Tibial nerve (tissue), 4 donors: ENCODE results near the gene LYPLAL1. TPM values are rescaled to one million over a fixed set of nuclear protein-coding genes. Genes with fewer than 3 reads are reported as not detected.
"Not testable (repeated sequence)": the region's sequence is repeated elsewhere in the genome, so short reads cannot be mapped to it uniquely, and the experiment has no call there.

ENCODE experiments used
- DNase-seq, 2 donors: peaks; one replicate each; pipeline ENCODE4 v3.0.0-alpha.2; 2019; ENCODE audit warnings: low spot score in 2 of 2
- H3K27ac ChIP-seq, 4 donors: fragments of 200-600 bp; sonication (generic) in 3 of 4; one replicate each; pipeline ENCODE4 v1.5.1; 2017 to 2019; ENCODE audit warnings: mild to moderate bottlenecking in 1 of 4
- H3K27me3 ChIP-seq, 2 donors: fragments of 200-600 bp; sonication (generic) in 1 of 2; one replicate each; pipeline versions ENCODE4 v1.5.1 to v1.6.0; 2017 to 2019
- H3K36me3 ChIP-seq, 3 donors: fragments of 200-600 bp; sonication (generic); one replicate each; pipeline ENCODE4 v1.5.1; 2018 to 2019
- H3K4me1 ChIP-seq, 4 donors: fragments of 200-600 bp; sonication (generic) in 3 of 4; one replicate each; pipeline ENCODE4 v1.5.1; 2017 to 2019
- H3K4me3 ChIP-seq, 4 donors: fragments of 200-600 bp; sonication (generic) in 3 of 4; one replicate each; pipeline ENCODE4 v1.5.1; 2017 to 2019; ENCODE audit warnings: mild to moderate bottlenecking in 1 of 4, moderate library complexity in 1 of 4
- H3K9me3 ChIP-seq, 4 donors: fragments of 200-600 bp; sonication (generic) in 3 of 4; one replicate each; pipeline ENCODE4 v1.5.1; 2017 to 2019
- EP300 ChIP-seq, 2 donors: sonication (generic); formaldehyde crosslinking; IDR thresholded peaks; one replicate each; pipeline ENCODE4 v1.6.1; 2017; ENCODE audit warnings: antibody characterized with exemption in 2 of 2, mild to moderate bottlenecking in 1 of 2
- POLR2A ChIP-seq, 2 donors: fragments of 450-650 bp; IDR thresholded peaks; one replicate each; pipeline ENCODE4 v1.6.1; 2017; ENCODE audit warnings: antibody characterized with exemption in 2 of 2, mild to moderate bottlenecking in 2 of 2, moderate library complexity in 2 of 2
- WGBS, 2 donors: methylation state at CpG; one replicate each; pipeline ENCODE4 v1.1.5; 2018; 5-methylcytosine and 5-hydroxymethylcytosine counted together
- total RNA-seq, 4 donors: library from RNA; depleted of rRNA; stranded (reverse); fragments of >200 nt; gene quantifications; one replicate each; pipeline ENCODE4 v1.1.0, GENCODE V29; 2016
- TF ChIP-seq, protein P1 (sequence below), 5 experiments: fragments of 200-600 bp in 3 of 5; fragments of 450-650 bp in 2 of 5; sonication (generic) in 3 of 5; IDR thresholded peaks; one replicate each; pipeline ENCODE4 v1.5.1; 2016 to 2019; ENCODE audit warnings: antibody characterized with exemption in 5 of 5, mild to moderate bottlenecking in 3 of 5, moderate library complexity in 2 of 5

The LYPLAL1 gene
- total RNA-seq, 4 donors from 2014 or later, result 19.2 to 52.2 (median 22.1) TPM

DNA sequence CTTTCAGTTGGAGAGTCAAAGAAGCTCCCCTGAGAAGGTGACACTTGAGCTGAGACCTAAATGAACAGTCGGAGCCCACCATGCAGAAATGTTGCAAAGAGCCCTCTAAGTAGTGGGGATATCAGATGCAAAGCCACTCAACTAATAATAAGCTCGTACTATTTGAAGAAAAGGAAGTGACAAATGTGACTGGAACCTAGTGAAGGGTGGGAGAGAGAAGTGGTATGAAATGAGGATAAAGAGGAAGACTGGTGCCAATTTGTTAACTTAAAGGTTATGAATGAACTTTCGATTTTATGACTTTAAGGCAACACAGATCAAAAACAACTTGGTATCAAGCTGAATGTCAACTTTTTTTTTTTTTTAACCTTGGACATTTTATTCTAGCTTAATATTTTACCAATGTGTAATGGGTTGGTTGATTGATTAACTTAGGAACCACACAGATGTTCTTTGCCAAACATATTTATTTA is 14.7 kb downstream of the LYPLAL1 start:
- TF ChIP-seq POLR2A (IDR thresholded peaks at IDR 0.05) (no peak), EP300 (IDR thresholded peaks at IDR 0.05) (no peak)
- TF ChIP-seq, protein P1, sequence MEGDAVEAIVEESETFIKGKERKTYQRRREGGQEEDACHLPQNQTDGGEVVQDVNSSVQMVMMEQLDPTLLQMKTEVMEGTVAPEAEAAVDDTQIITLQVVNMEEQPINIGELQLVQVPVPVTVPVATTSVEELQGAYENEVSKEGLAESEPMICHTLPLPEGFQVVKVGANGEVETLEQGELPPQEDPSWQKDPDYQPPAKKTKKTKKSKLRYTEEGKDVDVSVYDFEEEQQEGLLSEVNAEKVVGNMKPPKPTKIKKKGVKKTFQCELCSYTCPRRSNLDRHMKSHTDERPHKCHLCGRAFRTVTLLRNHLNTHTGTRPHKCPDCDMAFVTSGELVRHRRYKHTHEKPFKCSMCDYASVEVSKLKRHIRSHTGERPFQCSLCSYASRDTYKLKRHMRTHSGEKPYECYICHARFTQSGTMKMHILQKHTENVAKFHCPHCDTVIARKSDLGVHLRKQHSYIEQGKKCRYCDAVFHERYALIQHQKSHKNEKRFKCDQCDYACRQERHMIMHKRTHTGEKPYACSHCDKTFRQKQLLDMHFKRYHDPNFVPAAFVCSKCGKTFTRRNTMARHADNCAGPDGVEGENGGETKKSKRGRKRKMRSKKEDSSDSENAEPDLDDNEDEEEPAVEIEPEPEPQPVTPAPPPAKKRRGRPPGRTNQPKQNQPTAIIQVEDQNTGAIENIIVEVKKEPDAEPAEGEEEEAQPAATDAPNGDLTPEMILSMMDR (IDR thresholded peaks at IDR 0.05), result no peak
- H3K27ac ChIP-seq, result peak overlapping the region in 2 of 4 donors; percentile 54 to 56
- no peak for DNase-seq
- H3K36me3 ChIP-seq, result peaks cover 0 to 25% (median 0%) of the 10 kb centered on the region in 3 donors
- no peaks in the 10 kb centered on the region for H3K27me3 ChIP-seq
- H3K9me3 ChIP-seq, result peaks cover 0 to 7% (median 0%) of the 10 kb centered on the region in 4 donors
- H3K4me3 ChIP-seq, result no peak overlapping the region
- WGBS, 2 donors, result 60 to 65% methylated on average over 3 of the region's 3 CpGs
- H3K4me1 ChIP-seq, result peaks cover 0 to 36% (median 20%) of the 10 kb centered on the region in 4 donors

DNA sequence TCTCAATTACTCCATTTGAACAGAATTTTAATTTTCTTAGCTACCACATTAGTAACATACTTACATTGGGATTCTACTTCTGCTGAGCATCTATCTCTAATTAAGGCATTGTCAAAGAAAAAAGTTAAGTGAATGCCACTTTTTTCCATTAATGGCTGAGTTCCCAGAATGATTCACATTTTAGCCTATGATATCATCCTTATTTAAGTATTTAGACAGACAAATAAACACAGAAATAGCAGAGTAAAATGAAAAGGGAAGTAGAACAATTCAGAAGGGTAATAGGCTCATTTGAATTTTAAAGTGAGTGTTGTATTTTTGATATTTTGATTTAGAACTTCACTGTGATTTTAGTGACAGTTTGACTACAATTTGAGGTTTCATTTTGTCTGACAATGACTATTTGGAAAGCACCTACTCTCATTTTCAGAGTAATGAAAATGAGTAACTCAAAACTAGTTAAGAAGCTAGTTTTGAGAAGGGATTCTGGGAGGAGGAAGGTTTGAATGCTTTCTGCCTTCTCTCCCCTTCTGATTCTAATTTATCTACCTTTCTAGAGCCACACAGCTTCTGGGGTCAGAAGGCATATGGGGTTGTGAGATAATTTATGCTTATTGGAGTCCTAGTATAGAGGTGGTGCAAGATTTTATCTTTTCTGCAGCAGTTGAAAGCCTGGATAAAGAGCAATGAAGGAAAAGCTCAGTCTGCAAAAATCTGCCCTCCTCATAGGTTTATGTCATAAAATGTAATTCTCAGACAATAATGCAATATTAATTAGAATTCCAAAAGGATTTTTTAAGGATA is 15.5 kb downstream of the LYPLAL1 start:
- Histone ChIP-seq H3K4me3 (peak overlapping the region in 1 of 4 donors; percentile 3), H3K4me1 (peaks cover 0 to 36% (median 20%) of the 10 kb centered on the region in 4 donors), H3K27ac (peak overlapping the region in 3 of 4 donors; percentile 36 to 66 (median 54)), H3K36me3 (peaks cover 0 to 17% (median 0%) of the 10 kb centered on the region in 3 donors), H3K27me3 (no peaks in the 10 kb centered on the region), H3K9me3 (peaks cover 0 to 7% (median 0%) of the 10 kb centered on the region in 4 donors)
- DNase-seq, result no peak
- TF ChIP-seq, protein P1 (IDR thresholded peaks at IDR 0.05), result no peak
- no peak for TF ChIP-seq EP300 (IDR thresholded peaks at IDR 0.05)
- no peak for TF ChIP-seq POLR2A (IDR thresholded peaks at IDR 0.05)

DNA sequence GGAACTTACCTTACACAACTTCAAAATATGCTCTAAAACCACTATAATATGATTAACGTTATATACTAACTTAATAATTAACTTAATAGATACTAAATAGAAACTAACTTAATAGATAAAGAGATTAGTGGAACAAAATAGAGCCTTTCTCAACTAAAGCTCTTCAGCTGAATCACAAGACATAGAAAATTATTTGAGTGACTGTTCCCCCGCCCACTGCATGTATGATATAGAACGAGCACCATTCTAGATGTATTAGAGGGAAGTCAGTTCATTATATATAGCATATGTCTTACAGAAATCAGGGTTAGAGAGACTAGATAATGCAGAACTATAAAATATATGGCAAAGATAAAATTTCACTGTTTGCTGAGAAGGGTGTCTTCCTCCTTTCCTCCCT is 16.3 kb downstream of the LYPLAL1 start:
- H3K9me3 ChIP-seq, result no peaks in the 10 kb centered on the region
- peaks cover 0 to 9% (median 0%) of the 10 kb centered on the region in 3 donors for H3K36me3 ChIP-seq
- H3K27ac ChIP-seq, result no peak overlapping the region
- no peak for TF ChIP-seq POLR2A (IDR thresholded peaks at IDR 0.05)
- no peak for TF ChIP-seq EP300 (IDR thresholded peaks at IDR 0.05)
- TF ChIP-seq, protein P1 (IDR thresholded peaks at IDR 0.05), result no peak
- H3K4me1 ChIP-seq, result peaks cover 0 to 36% (median 20%) of the 10 kb centered on the region in 4 donors
- 82 to 89% methylated on average over 3 of the region's 3 CpGs for WGBS, 2 donors
- H3K4me3 ChIP-seq, result no peak overlapping the region
- DNase-seq, result no peak
- H3K27me3 ChIP-seq, result no peaks in the 10 kb centered on the region

DNA sequence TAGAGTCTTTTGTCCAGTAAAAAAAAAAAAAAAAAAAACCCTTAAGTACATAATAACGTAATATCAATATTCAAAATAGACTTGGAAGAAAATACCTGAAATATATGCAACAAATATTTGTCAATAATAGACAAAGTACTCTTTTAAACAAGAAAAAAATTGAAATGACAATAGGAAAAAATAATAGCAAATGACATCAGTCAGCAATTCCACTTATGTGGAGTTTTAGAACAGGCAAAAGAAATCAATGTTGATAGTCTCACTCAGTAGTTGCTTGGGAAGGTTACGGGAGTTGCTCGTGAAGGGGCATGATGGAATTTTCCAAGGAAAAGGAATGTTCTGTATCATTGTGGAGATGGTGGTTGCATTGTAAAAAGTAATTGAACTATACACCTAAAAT is 16.9 kb downstream of the LYPLAL1 start:
- DNase-seq, result no peak
- H3K9me3 ChIP-seq, result no peaks in the 10 kb centered on the region
- TF ChIP-seq, protein P1 (IDR thresholded peaks at IDR 0.05), result no peak
- TF ChIP-seq EP300 (IDR thresholded peaks at IDR 0.05) (no peak), POLR2A (IDR thresholded peaks at IDR 0.05) (no peak)
- 94 to 96% methylated on average over 3 of the region's 3 CpGs for WGBS, 2 donors
- H3K4me1 ChIP-seq, result peaks cover 0 to 36% (median 20%) of the 10 kb centered on the region in 4 donors
- peaks cover 0 to 5% (median 0%) of the 10 kb centered on the region in 3 donors for H3K36me3 ChIP-seq
- no peak overlapping the region for H3K4me3 ChIP-seq
- H3K27ac ChIP-seq, result no peak overlapping the region
- no peaks in the 10 kb centered on the region for H3K27me3 ChIP-seq

DNA sequence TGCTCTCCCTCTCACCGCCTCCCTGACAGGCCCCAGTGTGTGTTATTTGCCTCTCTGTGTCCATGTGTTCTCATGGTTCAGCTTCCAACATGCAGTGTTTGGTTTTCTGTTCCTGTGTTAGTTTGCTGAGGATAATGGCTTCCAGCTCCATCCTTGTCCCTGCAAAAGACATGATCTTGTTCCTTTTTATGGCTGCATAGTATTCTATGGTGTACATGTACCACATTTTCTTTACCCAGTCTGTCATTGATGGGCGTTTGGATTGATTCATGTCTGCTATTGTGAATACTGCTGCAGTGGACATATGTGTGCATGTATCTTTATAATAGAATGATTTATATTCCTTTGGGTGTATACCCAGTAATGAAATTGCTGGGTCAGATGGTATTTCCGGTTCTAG is 22.2 kb downstream of the LYPLAL1 start:
- 74 to 77% methylated on average over 3 of the region's 3 CpGs for whole genome bisulfite sequencing, 2 donors
- H3K4me1 ChIP-seq, H3K4me3 ChIP-seq, H3K27me3 ChIP-seq, H3K9me3 ChIP-seq, H3K27ac ChIP-seq, DNase-seq: not testable (repeated sequence)
- H3K36me3 ChIP-seq, result peaks cover 0 to 18% (median 0%) of the 10 kb centered on the region in 3 donors
